GM19035 (cell line): ENCODE data around the gene RLN1.
"Not testable (repeated sequence)": the region's sequence is repeated elsewhere in the genome, so short reads cannot be mapped to it uniquely, and the experiment has no call there.

Source experiments
- ATAC-seq: cut with Tn5 transposase; IDR thresholded peaks from one replicate; pipeline ENCODE4 v1.9.1; 2021; ENCODE audit not compliant: unreplicated experiment

RLN1 gene

GRCh38 chr9:5338992-5339981, at the start of gene RLN1:
TSS of gene RLN1 (minus strand) at chr9:5339876. CDS start at chr9:5339746, 130 bp downstream.
- ATAC-seq = peak; percentile 99

DNA sequence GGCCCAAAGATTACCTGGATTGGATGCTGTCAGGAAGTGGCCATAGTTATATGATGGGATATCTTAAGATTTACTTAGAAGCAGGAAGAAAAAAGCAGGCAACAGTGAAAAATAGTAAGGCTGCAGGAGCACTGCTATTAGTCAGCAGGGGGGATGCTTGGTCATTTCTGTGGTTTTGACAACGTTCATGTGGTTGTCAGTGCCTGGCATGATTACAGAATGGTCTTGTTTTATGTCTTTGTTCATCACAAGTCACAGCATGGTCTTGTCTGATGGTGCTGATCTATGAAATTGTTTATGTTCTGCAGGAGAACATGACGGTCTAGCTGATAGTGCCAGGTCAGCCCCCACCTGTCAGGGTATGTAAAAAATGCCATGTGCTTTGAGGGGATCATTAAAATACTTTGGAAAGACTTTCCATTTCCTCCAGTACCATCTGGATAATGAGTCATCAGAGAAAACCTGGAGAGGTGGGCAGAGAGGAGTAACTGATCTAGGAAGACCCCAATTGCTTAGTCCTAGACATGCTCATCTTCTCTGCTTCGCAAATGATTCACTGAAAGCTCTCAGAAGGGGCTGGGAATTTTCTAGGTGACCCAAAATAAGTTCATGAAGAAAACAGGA, 49.5 kb upstream of the RLN1 start:
- ATAC-seq = peak; percentile 65

GRCh38 chr9:5388026-5388819, 48.5 kb upstream of the RLN1 start:
- ATAC-seq = no peak

- no peak for ATAC-seq
These were observed 44.8 kb upstream of the RLN1 start for GRCh38 chr9:5384436-5384835.

- ATAC-seq = no peak
These were observed 42.8 kb upstream of the RLN1 start for GRCh38 chr9:5382479-5382878.

DNA sequence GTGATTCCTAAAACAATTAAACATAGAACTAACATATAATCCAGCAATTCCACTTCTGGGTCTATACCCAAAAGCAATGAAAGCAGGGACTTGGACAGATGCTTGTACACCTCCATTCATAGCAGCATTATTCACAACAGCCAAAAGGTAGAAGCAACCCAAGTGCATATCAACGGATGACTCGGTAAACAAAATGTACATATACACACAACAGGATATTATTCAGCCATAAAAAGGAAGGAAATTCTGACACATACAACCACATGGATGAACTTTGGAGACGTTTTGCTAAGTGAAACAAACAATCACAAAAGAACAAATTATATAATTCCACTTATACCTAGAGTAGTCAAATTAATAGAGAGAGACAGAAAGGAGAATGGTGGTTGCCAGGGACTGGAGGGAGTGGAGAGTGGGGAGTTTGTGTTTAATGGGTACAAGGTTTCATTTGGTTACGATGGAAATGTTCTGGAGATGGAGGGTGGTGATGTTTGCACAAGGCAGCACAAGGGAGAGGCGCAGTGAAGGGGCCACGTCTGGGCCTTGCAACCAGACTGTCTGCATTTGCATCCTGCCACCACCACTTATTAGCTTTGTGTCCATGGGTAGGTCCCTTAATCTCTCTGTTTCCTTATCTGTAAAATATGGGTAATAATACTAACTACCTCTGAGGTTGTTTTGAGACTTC, 36.3 kb upstream of the RLN1 start:
- ATAC-seq = no peak

DNA sequence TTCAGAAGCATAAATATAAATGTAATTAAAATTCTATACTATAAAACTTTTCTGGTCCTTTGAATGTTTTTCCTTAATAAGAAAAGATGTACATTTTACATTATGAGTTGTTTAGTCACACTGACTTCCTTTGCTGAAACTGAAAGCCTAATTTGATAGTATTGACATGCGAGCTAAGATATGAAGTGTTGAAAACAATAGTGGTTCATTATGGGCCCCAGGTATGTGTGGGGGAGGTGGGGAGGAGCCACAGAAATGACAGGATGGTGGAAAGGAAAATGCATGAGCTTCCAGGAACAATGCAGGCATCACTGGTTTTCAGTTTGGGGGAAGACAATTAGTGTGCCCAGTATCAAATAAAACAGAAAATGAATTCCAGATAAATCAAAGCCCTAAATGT, 35.4 kb upstream of the RLN1 start:
- no peak for ATAC-seq

DNA sequence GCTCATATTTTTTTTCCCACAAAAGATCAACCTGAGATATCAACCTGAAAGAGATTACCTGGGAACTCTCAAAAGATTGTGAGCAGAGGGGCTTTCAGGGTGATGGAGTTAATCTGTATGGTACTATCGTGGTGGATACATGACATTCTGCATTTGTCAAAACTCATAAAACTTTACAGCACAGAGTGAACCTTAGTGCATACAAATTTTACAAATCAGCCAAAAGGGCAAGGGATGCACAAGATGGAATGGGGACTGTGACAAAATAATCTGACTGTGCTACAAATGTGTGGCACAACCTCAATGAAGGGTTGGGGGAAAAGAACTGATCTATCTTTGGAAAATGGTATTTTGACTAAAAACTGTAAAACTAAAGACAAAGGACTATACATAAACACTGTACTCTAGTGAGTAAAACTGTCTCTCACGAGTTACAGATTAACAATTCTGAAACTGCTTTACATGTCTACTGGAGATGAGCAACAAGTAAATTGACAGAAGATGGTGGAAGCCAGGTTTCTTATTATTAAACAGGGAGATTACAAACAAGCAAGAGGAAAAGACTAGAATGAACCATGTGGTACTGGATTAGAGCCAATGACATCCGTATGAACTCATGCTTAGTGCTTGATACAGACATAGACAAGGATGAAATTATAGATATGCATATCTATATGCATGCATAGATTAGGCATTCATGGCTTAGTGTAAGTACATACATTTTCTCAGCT, 24.8 kb upstream of the RLN1 start:
- ATAC-seq = peak; percentile 92

- no peak for ATAC-seq
These were observed 21.8 kb upstream of the RLN1 start for GRCh38 chr9:5361326-5362010.

GRCh38 chr9:5360341-5360740, 20.7 kb upstream of the RLN1 start:
- ATAC-seq = no peak

DNA sequence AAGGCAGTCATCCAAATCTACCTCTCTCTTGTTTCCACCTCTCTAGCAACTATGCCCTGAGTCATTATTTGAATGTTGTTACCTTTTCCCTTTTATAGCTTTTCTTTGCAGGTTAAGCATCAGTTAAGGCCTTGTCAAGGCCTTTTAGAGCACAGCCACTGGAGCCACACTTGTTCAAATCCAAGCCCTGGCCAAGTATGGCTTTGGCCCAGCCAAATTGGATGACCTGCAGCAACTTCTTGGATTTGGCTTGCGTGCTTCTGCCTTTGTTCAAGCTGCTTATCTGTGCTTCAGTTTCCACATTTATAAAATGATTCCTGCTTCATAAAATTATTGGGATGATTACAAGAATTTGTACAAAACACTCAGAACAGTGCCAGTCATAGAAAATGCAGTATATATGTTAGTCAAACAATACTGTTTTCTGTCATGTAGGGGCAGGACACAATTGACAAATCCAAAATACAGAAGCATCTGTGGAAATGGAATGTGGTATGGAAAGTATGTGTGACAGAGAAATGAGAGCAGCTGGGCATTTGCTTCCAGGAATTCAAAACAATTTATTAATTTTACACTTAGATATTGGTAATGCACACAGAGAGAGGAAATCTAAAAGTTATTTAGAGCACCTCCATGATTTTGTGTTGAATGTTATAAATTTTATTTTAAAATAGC, 17.9 kb upstream of the RLN1 start:
- no peak for ATAC-seq

GRCh38 chr9:5355817-5356216, 16.1 kb upstream of the RLN1 start:
- ATAC-seq = no peak

- ATAC-seq = no peak
These were observed 15.6 kb upstream of the RLN1 start for GRCh38 chr9:5355226-5355625.

GRCh38 chr9:5354184-5354583, 14.5 kb upstream of the RLN1 start:
- no peak for ATAC-seq

DNA sequence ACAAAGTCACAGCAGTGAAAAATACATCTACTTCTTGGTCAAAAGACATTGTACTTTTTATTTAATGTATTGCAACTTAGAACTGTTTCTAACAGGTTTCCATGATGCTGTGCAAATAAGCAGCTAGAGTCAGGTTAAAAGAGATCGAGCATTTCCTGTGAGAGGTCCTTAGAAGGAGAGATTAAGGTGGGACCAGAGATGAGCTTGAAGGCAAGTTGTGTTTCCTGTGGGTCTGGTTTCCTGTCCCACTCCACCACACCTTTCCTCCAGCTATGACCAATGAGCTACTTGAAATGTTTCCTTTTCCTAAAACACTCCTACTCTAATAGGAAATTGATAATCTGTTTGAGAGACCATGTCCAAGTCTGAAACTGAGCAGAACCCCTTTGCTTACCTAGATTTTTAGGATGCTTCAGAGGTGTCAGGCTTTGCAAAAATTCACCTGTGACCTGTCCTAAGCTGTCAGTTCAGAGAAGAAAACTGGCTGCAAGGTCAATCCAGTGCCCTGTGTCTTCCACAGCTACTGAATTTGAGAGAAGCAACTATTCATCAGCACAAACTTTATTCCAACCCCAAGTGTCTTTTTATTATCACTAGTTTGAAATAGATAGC, 13.1 kb upstream of the RLN1 start:
- ATAC-seq = no peak

DNA sequence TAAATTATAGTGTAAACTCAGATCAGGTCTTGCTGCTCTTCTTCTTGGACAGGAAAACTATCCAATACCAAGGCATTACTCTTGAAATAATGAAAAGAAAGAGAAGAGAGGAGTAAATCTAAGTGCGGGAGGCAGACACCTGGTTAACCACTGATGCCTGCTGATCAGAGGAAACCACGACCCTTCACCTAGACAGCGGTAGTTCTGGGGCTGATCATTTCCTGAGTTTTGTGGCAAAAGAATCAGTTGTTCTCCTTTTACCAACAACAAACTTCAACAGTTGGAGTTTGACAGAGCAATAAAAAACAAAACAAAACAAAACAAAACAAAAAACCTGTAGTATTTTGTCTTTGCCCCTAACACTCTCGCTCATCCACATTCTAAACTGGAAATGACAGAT, 3.0 kb downstream of the RLN1 start:
- no peak for ATAC-seq

- ATAC-seq = not testable (repeated sequence)
These were observed 8.4 kb downstream of the RLN1 start for GRCh38 chr9:5331276-5331675.

- no peak for ATAC-seq
These were observed 12.7 kb downstream of the RLN1 start for GRCh38 chr9:5326893-5327548.
